SU-DHL-6 (cell line): ENCODE data around the gene GIT2.

ENCODE experiments used
- CTCF ChIP-seq: fragments of 200-600 bp; sonication (generic); IDR thresholded peaks from one replicate; pipeline ENCODE4 v1.5.1; 2017; ENCODE audit warnings: antibody characterized with exemption, mild to moderate bottlenecking, low read length, moderate library complexity; ENCODE audit not compliant: insufficient read depth, poor library complexity, severe bottlenecking
- EZH2phosphoT487 ChIP-seq: fragments of 200-600 bp; sonication (generic), shearing (Covaris generic); conservative IDR thresholded peaks from 2 replicates; pipeline ENCODE4 v1.6.1; 2018; ENCODE audit warnings: mild to moderate bottlenecking, antibody characterized with exemption, low read length, moderate library complexity, mixed read lengths

- TF ChIP-seq CTCF = no peak
- no peak for TF ChIP-seq EZH2phosphoT487
Observed at GRCh38 chr12:109968032-109968420, 28.1 kb downstream of the GIT2 start.
